T-cell (primary cell): ENCODE data around the gene SLC41A1. TPM values are rescaled to one million over a fixed set of nuclear protein-coding genes. Genes with fewer than 3 reads are reported as not detected.

Source experiments
- ATAC-seq, 4 experiments: fragments of 200-7000 bp in 3 of 4; fragments of 150-1000 bp in 1 of 4; cut with Tn5 transposase; replicated peaks in 1 of 4; 1 replicate in 3 of 4; 2 replicates in 1 of 4; pipeline ENCODE4 v1.10.0; 2021; ENCODE audit warnings: moderate library complexity in 3 of 4, mild to moderate bottlenecking in 2 of 4, moderate number of reproducible peaks in 1 of 4
- CTCF ChIA-PET, 2 donors: fragments of 300-600 bp; sonication (Branson Sonifier 250); formaldehyde crosslinking; loops; one replicate each; lab custom pipeline; 2022; ENCODE audit warnings: antibody characterized with exemption in 2 of 2; lab: Charles Lee
- POLR2A ChIA-PET, 2 donors: fragments of 300-600 bp; sonication (Branson Sonifier 250); formaldehyde crosslinking; loops; one replicate each; lab custom pipeline; 2022; ENCODE audit warnings: antibody characterized with exemption in 2 of 2; lab: Charles Lee
- DNase-seq, 35 experiments: peaks; one replicate each; pipeline versions ENCODE4 v3.0.0 to v3.0.0-alpha.2; 2013 to 2023
- H3K27ac ChIP-seq: one replicate; pipeline ENCODE4 v1.5.1; 2013; ENCODE audit warnings: low read length
- H3K27me3 ChIP-seq, 2 experiments: replicated peaks in 1 of 2; 1 replicate in 1 of 2; 2 replicates in 1 of 2; pipeline versions ENCODE4 v1.6.1 to v1.7.0; 2013; ENCODE audit warnings: low read length in 1 of 2, mixed read lengths in 1 of 2; ENCODE audit not compliant: control insufficient read depth in 2 of 2, insufficient read depth in 2 of 2; ENCODE audit errors: extremely low read depth in 1 of 2
- H3K36me3 ChIP-seq, 2 donors: 1 replicate in 1 of 2; 2 replicates in 1 of 2; pipeline versions ENCODE4 v1.6.1 to v1.7.0; 2013; ENCODE audit warnings: low read length in 1 of 2; ENCODE audit not compliant: control insufficient read depth in 2 of 2, insufficient read depth in 1 of 2; ENCODE audit errors: extremely low read depth in 1 of 2
- H3K4me1 ChIP-seq, 2 experiments: 1 replicate in 1 of 2; 2 replicates in 1 of 2; pipeline versions ENCODE4 v1.6.1 to v1.7.0; 2013; ENCODE audit warnings: low read length in 2 of 2, mixed read lengths in 1 of 2; ENCODE audit not compliant: insufficient read depth in 2 of 2, control insufficient read depth in 1 of 2; ENCODE audit errors: extremely low read depth in 1 of 2
- H3K4me3 ChIP-seq, 2 donors: 1 replicate in 1 of 2; 2 replicates in 1 of 2; pipeline versions ENCODE4 v1.5.1 to v1.7.0; 2013; ENCODE audit warnings: mild to moderate bottlenecking in 2 of 2, low read length in 1 of 2, moderate library complexity in 1 of 2; ENCODE audit not compliant: control insufficient read depth in 1 of 2; ENCODE audit errors: extremely low read depth in 1 of 2
- H3K9me3 ChIP-seq: 2 replicates; pipeline ENCODE4 v1.7.0; 2013
- H3K27ac Mint-ChIP-seq, 2 donors: one replicate each; pipeline ENCODE4 v1.8.0; 2020 to 2021; ENCODE audit warnings: mild to moderate bottlenecking in 2 of 2, mixed read lengths in 2 of 2
- H3K27me3 Mint-ChIP-seq, 2 donors: one replicate each; pipeline ENCODE4 v1.8.0; 2021 to 2022; ENCODE audit warnings: mixed read lengths in 2 of 2
- H3K36me3 Mint-ChIP-seq: one replicate; pipeline ENCODE4 v1.8.0; 2021; ENCODE audit warnings: mixed read lengths
- H3K4me1 Mint-ChIP-seq, 3 donors: one replicate each; pipeline ENCODE4 v1.8.0; 2020 to 2022; ENCODE audit warnings: mixed read lengths in 3 of 3, mild to moderate bottlenecking in 1 of 3
- H3K4me3 Mint-ChIP-seq, 3 donors: one replicate each; pipeline ENCODE4 v1.8.0; 2020 to 2022; ENCODE audit warnings: mild to moderate bottlenecking in 3 of 3, mixed read lengths in 3 of 3, moderate library complexity in 3 of 3
- H3K9me3 Mint-ChIP-seq, 3 donors: one replicate each; pipeline ENCODE4 v1.8.0; 2020 to 2022; ENCODE audit warnings: mixed read lengths in 3 of 3
- WGBS: methylation state at CpG from one replicate; pipeline ENCODE4 v1.1.5; 2013; ENCODE audit warnings: missing lambda C conversion rate; ENCODE audit not compliant: insufficient coverage; 5-methylcytosine and 5-hydroxymethylcytosine counted together
- total RNA-seq, 35 experiments: library from RNA in 6 of 35; stranded (reverse) in 6 of 35; fragments of 120-200 nt in 1 of 35; gene quantifications; one replicate each; pipeline versions ENCODE4 v1.2.1 to v1.2.4 and lab custom pipeline; 2013 to 2026

The SLC41A1 gene
- total RNA-seq, 5 donors from 2014 or later (not counting 1 experiment from before 2014, with no cell fraction given) = 23.5 to 31.3 (median 27.4) TPM

DNA sequence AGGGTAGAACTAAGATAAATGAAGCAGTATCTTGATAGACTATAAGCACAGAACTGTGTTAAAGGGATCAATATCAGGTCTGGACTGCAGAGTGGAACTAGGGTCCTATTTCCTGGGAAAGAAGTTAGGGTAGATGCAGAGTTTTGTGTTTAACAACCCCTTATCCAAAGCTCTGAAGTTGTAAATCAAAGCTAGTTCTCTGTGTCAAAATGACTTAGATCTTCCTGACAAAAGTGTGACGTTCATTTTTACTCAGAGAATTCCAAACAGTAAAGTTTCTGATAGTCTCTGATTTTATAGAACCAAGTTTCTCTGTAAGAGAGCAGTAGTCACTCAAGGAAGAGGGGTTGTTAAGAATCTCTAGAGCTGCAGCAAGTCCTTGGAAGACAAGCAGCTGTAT, 71.3 kb downstream of the SLC41A1 start:
- Histone ChIP-seq H3K27me3 (no peaks in the 10 kb centered on the region), H3K27ac (no peak overlapping the region), H3K4me1 (peaks cover 8 to 9% of the 10 kb centered on the region in 2 experiments), H3K36me3 (peaks cover 0 to 2% of the 10 kb centered on the region in 2 donors), H3K9me3 (no peaks in the 10 kb centered on the region), H3K4me3 (no peak overlapping the region)
- Mint-ChIP-seq H3K4me1 (peaks cover 56 to 63% (median 57%) of the 10 kb centered on the region in 3 donors), H3K36me3 (no peaks in the 10 kb centered on the region), H3K9me3 (no peaks in the 10 kb centered on the region), H3K27ac (peak overlapping the region in 1 of 2 donors; percentile 57), H3K27me3 (no peaks in the 10 kb centered on the region), H3K4me3 (no peak overlapping the region)
- CTCF ChIA-PET = interaction anchor here (0.6 to 1.3 kb wide), 3 partner anchors 30 to 110 kb away, joined by 3 to 7 read pairs (median 3); no protein-coding TSS in a partner anchor
- no CpG with 5 or more reads among the region's 1 CpG for WGBS
- POLR2A ChIA-PET = interaction anchor here (0.6 to 1.3 kb wide), 7 partner anchors 19 to 109 kb away, joined by 3 to 8 read pairs (median 5); no protein-coding TSS in a partner anchor
- ATAC-seq (no peak), DNase-seq (no peak)

DNA sequence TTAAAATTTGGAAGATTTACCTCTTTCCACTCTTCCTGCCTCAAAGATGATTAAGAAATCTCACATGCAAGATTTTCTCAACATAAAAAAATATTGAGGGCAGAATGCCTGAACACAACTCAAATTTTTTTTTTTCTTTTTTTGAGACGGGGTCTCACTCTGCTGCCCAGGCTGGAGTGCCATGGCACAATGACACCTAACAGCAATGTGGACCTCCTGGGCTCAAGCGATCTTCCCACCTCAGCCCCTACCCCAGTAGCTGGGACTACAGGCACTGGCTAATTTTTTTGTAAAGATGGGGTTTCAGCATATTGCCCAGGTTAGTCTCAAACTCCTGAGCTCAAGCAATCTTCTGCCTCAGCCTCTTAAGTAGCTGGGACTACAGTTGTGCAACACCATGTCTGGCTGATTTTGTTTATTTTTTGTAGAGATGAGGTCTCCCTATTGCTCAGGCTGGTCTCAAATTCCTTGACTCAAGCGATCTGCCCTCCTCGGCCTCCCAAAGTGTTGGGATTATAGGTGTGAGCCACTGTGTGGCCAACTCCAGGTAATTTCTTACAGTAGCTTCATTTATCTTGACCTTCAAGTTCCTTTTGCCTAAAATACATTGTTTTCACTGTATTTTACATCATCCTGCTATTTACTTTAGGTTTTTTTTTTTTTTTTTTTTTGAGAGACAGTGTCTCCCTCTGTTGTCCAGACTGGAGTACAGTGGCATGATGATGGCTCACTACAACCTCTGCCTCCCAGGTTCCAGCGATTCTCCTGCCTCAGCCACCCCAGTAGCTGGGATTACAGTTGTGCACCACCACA, 73.4 kb downstream of the SLC41A1 start:
- no peaks in the 10 kb centered on the region for H3K27me3 ChIP-seq
- H3K4me3 ChIP-seq = no peak overlapping the region
- Mint-ChIP-seq H3K9me3 (no peaks in the 10 kb centered on the region), H3K36me3 (no peaks in the 10 kb centered on the region), H3K4me3 (no peak overlapping the region), H3K4me1 (peaks cover 38 to 57% (median 55%) of the 10 kb centered on the region in 3 donors), H3K27ac (peak overlapping the region in 1 of 2 donors; percentile 36), H3K27me3 (no peaks in the 10 kb centered on the region)
- H3K9me3 ChIP-seq = no peaks in the 10 kb centered on the region
- WGBS = 40% methylated on average over 1 of the region's 5 CpGs
- H3K27ac ChIP-seq = no peak overlapping the region
- H3K4me1 ChIP-seq = peaks cover 4 to 8% of the 10 kb centered on the region in 2 experiments
- peaks cover 0 to 2% of the 10 kb centered on the region in 2 donors for H3K36me3 ChIP-seq
- POLR2A ChIA-PET = interaction anchor here (0.5 to 0.9 kb wide), 3 partner anchors 29 to 364 kb away, joined by 4 to 9 read pairs (median 4); partner anchors contain the start of gene RAB29 (in 1 of the 2)
- ATAC-seq (no peak), DNase-seq (no peak)
- CTCF ChIA-PET = interaction anchor here (0.7 to 1.7 kb wide), 2 partner anchors 15 to 28 kb away, joined by 3 to 8 read pairs; no protein-coding TSS in a partner anchor

Other genes with a start within 250 kb of the SLC41A1 start
- gene ELK4, start 181.2 kb downstream of the SLC41A1 start, total RNA-seq = 100 to 1,000 TPM; 131 to 185 (median 173) TPM
- gene SLC45A3, start 132.7 kb downstream of the SLC41A1 start, total RNA-seq = 1 to 10 TPM in 2 of 5 donors, under 1 TPM in 3; 0.35 to 2.1 (median 0.75) TPM
- gene NUCKS1, start 63.0 kb downstream of the SLC41A1 start, total RNA-seq = 100 to 1,000 TPM in 1 of 5 donors, 10 to 100 TPM in 4; 84.0 to 101 (median 94.6) TPM
- gene RAB29, start 37.7 kb downstream of the SLC41A1 start, total RNA-seq = 10 to 100 TPM; 32.5 to 64.6 (median 46.8) TPM
- 1 to 10 TPM in 4 of 5 donors, under 1 TPM in 1; 0.93 to 2.3 (median 1.3) TPM for gene PM20D1, start 36.9 kb upstream of the SLC41A1 start, total RNA-seq
- under 1 TPM in 1 of 5 donors, not detected in 4; 0.06 TPM for gene SLC26A9, start 130.3 kb upstream of the SLC41A1 start, total RNA-seq
- under 1 TPM in 2 of 5 donors, not detected in 3; 0.15 to 0.22 TPM for gene RAB7B, start 190.2 kb upstream of the SLC41A1 start, total RNA-seq
- under 1 TPM in 2 of 5 donors, not detected in 3; 0.13 to 0.20 TPM for gene CTSE, start 210.7 kb upstream of the SLC41A1 start, total RNA-seq
- 1 to 10 TPM in 2 of 5 donors, under 1 TPM in 2, not detected in 1; 0.28 to 1.6 (median 1.2) TPM for gene RHEX, start 240.0 kb upstream of the SLC41A1 start, total RNA-seq